Measurements from ENCODE around the gene ADGRV1. TPM values are rescaled to one million over a fixed set of nuclear protein-coding genes. Genes with fewer than 3 reads are reported as not detected.
"Not testable (repeated sequence)": the region's sequence is repeated elsewhere in the genome, so short reads cannot be mapped to it uniquely, and the experiment has no call there.

ADGRV1 gene
- polyA plus RNA-seq, 4 donors = 10.7 to 13.9 (median 11.3) TPM

- no peak for DNase-seq (ENCODE audit: low read depth in 4 of 4, low spot score in 2 of 4)
Measured at GRCh38 chr5:91016954-91017700, 458.5 kb downstream of the ADGRV1 start.

- no peak for DNase-seq (ENCODE audit: low read depth in 4 of 4, low spot score in 2 of 4)
Measured at GRCh38 chr5:91018200-91018599, 459.6 kb downstream of the ADGRV1 start.

- DNase-seq (ENCODE audit: low read depth in 4 of 4, low spot score in 2 of 4) = no peak
Measured at GRCh38 chr5:91018712-91019371, 460.2 kb downstream of the ADGRV1 start.

GRCh38 chr5:91020065-91020800 is 461.6 kb downstream of the ADGRV1 start:
- DNase-seq (ENCODE audit: low read depth in 4 of 4, low spot score in 2 of 4) = no peak

- no peak for DNase-seq (ENCODE audit: low read depth in 4 of 4, low spot score in 2 of 4)
Measured at GRCh38 chr5:91022518-91022917, 463.9 kb downstream of the ADGRV1 start.

GRCh38 chr5:91024206-91024605 is 465.6 kb downstream of the ADGRV1 start:
- peak in 1 of 4 donors; percentile 19 for DNase-seq (ENCODE audit: low read depth in 4 of 4, low spot score in 2 of 4)

- peak; percentile 11 to 37 (median 32) for DNase-seq (ENCODE audit: low read depth in 4 of 4, low spot score in 2 of 4)
Measured at GRCh38 chr5:91024727-91025126, 466.1 kb downstream of the ADGRV1 start.

GRCh38 chr5:91025449-91025848 is 466.9 kb downstream of the ADGRV1 start:
- no peak for DNase-seq (ENCODE audit: low read depth in 4 of 4, low spot score in 2 of 4)

GRCh38 chr5:91025956-91026355 is 467.4 kb downstream of the ADGRV1 start:
- DNase-seq (ENCODE audit: low read depth in 4 of 4, low spot score in 2 of 4) = no peak

- DNase-seq (ENCODE audit: low read depth in 4 of 4, low spot score in 2 of 4) = no peak
Measured at GRCh38 chr5:91026466-91026865, 467.9 kb downstream of the ADGRV1 start.

GRCh38 chr5:91027405-91028139 is 469.0 kb downstream of the ADGRV1 start:
- no peak for DNase-seq (ENCODE audit: low read depth in 4 of 4, low spot score in 2 of 4)

GRCh38 chr5:91028499-91028956 is 469.9 kb downstream of the ADGRV1 start:
- no peak for DNase-seq (ENCODE audit: low read depth in 4 of 4, low spot score in 2 of 4)

- no peak for DNase-seq (ENCODE audit: low read depth in 4 of 4, low spot score in 2 of 4)
Measured at GRCh38 chr5:91030521-91031401, 472.2 kb downstream of the ADGRV1 start.

- DNase-seq (ENCODE audit: low read depth in 4 of 4, low spot score in 2 of 4) = no peak
Measured at GRCh38 chr5:91031402-91031752, 472.8 kb downstream of the ADGRV1 start.

GRCh38 chr5:91032125-91032524 is 473.5 kb downstream of the ADGRV1 start:
- no peak for DNase-seq (ENCODE audit: low read depth in 4 of 4, low spot score in 2 of 4)

- DNase-seq (ENCODE audit: low read depth in 4 of 4, low spot score in 2 of 4) = no peak
Measured at GRCh38 chr5:91033370-91033769, 474.8 kb downstream of the ADGRV1 start.

GRCh38 chr5:91038180-91038808 is 479.7 kb downstream of the ADGRV1 start:
- DNase-seq (ENCODE audit: low read depth in 4 of 4, low spot score in 2 of 4) = no peak

- not testable (repeated sequence) for DNase-seq (ENCODE audit: low read depth in 4 of 4, low spot score in 2 of 4)
Measured at GRCh38 chr5:91041132-91041531, 482.5 kb downstream of the ADGRV1 start.

GRCh38 chr5:91042247-91042935 is 483.8 kb downstream of the ADGRV1 start:
- DNase-seq (ENCODE audit: low read depth in 4 of 4, low spot score in 2 of 4) = no peak

Measured in left renal cortex interstitium (tissue), 4 donors.